ENCODE data around the gene PIP5K1B.

- TF ChIP-seq CTCF (IDR thresholded peaks at IDR 0.05): no peak
- TF ChIP-seq POLR2A (IDR thresholded peaks at IDR 0.05): no peak
Measured at GRCh38 chr9:68964765-68965164, 259.7 kb downstream of the PIP5K1B start.

Measured in uterus (tissue), 2 donors.